Gastroesophageal sphincter (tissue), 3 donors: ENCODE results near the gene TAS2R9.

Experiments
- EP300 ChIP-seq: sonication (generic); formaldehyde crosslinking; IDR thresholded peaks from one replicate; pipeline ENCODE4 v1.6.1; 2017; ENCODE audit warnings: antibody characterized with exemption, mild to moderate bottlenecking
- POLR2A ChIP-seq, 2 donors: fragments of 450-650 bp; IDR thresholded peaks; one replicate each; pipeline ENCODE4 v1.6.1; 2017; ENCODE audit warnings: antibody characterized with exemption in 2 of 2, mild to moderate bottlenecking in 2 of 2, moderate library complexity in 1 of 2
- POLR2AphosphoS5 ChIP-seq: sonication (generic); formaldehyde crosslinking; IDR thresholded peaks from one replicate; pipeline ENCODE4 v1.6.1; 2017; ENCODE audit warnings: antibody characterized with exemption
- TF ChIP-seq, protein P1 (sequence below), 4 experiments: fragments of 200-600 bp in 2 of 4; fragments of 450-650 bp in 2 of 4; sonication (generic) in 1 of 4; IDR thresholded peaks; one replicate each; pipeline ENCODE4 v1.5.1; 2017 to 2019; ENCODE audit warnings: antibody characterized with exemption in 4 of 4, mild to moderate bottlenecking in 2 of 4, moderate library complexity in 2 of 4

GRCh38 chr12:10783252-10783651 is 26.7 kb downstream of the TAS2R9 start:
- TF ChIP-seq POLR2A (IDR thresholded peaks at IDR 0.05) (no peak), POLR2AphosphoS5 (no peak), EP300 (no peak)
- TF ChIP-seq, protein P1, sequence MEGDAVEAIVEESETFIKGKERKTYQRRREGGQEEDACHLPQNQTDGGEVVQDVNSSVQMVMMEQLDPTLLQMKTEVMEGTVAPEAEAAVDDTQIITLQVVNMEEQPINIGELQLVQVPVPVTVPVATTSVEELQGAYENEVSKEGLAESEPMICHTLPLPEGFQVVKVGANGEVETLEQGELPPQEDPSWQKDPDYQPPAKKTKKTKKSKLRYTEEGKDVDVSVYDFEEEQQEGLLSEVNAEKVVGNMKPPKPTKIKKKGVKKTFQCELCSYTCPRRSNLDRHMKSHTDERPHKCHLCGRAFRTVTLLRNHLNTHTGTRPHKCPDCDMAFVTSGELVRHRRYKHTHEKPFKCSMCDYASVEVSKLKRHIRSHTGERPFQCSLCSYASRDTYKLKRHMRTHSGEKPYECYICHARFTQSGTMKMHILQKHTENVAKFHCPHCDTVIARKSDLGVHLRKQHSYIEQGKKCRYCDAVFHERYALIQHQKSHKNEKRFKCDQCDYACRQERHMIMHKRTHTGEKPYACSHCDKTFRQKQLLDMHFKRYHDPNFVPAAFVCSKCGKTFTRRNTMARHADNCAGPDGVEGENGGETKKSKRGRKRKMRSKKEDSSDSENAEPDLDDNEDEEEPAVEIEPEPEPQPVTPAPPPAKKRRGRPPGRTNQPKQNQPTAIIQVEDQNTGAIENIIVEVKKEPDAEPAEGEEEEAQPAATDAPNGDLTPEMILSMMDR (IDR thresholded peaks at IDR 0.05): no peak
